Stimulated activated CD4-positive, alpha-beta T cell treated with anti-CD3 and anti-CD28 coated beads, Interleukin-12 subunit alpha, Interleukin-12 subunit beta, amount 100 ng/mL, for 4 hours (primary cell): ENCODE measurements around the gene ATP8B3.

Experiments
- DNase-seq: peaks from one replicate; pipeline ENCODE4 v3.0.0-alpha.2; 2020

Gene ATP8B3

DNA sequence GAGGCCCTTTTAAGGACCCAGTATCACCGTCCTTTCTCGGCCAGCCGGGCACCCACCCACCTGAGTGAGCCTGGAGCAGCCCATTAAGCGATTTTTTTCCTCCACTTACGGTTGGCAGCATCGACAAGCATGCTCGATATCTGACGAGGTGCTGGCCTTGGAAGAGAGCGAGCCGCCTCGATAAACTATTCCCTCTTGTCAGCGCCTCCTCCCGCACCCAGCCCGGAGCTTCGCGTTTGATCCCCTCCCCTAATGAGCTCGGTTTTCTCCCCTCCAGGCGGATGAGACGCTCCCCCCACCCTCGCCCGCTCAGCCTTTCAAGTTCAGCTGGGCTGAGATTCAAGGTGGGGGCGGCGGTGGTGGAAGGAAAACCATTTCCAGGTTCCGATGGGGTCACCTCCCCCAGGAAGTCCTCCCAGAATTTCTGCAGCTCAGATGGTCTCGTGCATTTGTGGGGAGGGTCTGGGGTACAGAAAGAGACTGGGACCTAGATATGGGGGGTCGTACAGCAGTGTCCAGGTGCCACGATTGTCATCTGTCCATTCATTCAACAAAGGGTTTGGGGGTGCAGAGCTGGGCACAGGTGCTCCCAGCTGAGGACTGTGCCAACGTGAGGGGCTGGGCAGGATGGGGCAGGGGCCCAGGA, 77.6 kb downstream of the ATP8B3 start:
- no peak for DNase-seq
